Right kidney (tissue), 1 donor: ENCODE data around the gene FBH1.

Experiments used
- DNase-seq: peaks from one replicate; pipeline ENCODE4 v3.0.0-alpha.2; 2016

Gene FBH1

DNA sequence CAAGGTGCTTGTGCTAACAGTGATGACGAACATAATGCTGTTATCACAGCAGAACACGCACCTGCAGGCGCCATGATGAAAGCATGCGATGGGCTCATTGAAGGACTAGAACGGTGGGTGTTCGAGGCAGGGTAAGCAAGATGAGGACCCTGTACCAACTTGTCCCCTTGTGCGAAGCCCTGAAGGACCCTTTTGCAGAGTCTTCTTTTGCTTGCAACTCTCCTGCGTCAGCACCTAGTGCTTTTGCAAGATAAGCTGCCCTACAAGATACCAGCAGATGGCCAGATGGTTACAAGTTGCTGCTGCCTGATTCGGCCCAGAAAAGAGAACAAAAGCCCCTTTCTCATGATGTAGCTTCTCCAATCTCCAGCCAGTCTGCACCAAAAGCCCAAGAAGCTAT, 91.5 kb downstream of the FBH1 start:
- no peak for DNase-seq

DNA sequence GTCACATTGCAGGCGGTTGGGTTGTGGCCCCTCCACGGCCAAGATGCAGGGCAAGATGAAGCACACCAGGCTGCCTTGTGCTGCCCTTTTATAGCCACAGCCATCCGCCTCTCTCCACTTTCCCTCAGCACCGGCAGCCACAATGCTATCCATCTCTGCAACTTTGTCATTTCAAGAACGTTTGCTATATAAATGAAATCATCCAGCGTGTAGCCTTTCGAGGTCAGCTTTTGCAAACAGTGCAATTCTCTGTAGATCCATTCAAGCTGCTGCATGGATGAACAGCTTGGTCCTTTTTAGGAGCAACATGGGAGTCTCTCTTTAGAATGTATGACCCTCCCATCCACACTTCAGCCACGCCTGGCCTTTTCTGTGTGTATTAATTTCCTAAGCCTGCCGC, 93.7 kb downstream of the FBH1 start:
- DNase-seq: no peak

DNA sequence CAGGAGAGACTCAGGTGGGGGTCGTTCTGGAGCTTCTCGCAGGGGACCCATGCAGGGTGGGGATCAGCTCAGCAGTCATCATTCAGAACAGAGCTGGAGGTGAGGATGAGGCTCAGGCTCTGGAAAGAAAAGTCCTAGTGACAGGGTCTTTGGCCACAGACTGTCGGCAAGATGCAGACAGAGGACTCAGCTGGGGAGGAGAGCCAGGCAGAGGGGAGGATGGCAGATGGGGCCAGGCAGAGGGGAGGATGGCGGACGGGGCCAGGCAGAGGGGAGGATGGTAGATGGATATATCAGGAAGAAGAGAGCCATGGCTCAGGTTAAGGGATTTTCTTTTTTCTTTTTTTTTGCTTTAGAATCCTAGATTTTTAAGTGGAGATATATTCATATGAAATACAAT, 95.0 kb downstream of the FBH1 start:
- no peak for DNase-seq
